ENCODE data around the gene NACC2. TPM values are rescaled to one million over a fixed set of nuclear protein-coding genes. Genes with fewer than 3 reads are reported as not detected.
A peak's percentile ranks its signal among the peaks of the same experiment; 100 is the strongest.

Gene NACC2
- total and polyA plus RNA-seq, 9 donors = 6.8 to 11.7 (median 9.3) TPM

DNA sequence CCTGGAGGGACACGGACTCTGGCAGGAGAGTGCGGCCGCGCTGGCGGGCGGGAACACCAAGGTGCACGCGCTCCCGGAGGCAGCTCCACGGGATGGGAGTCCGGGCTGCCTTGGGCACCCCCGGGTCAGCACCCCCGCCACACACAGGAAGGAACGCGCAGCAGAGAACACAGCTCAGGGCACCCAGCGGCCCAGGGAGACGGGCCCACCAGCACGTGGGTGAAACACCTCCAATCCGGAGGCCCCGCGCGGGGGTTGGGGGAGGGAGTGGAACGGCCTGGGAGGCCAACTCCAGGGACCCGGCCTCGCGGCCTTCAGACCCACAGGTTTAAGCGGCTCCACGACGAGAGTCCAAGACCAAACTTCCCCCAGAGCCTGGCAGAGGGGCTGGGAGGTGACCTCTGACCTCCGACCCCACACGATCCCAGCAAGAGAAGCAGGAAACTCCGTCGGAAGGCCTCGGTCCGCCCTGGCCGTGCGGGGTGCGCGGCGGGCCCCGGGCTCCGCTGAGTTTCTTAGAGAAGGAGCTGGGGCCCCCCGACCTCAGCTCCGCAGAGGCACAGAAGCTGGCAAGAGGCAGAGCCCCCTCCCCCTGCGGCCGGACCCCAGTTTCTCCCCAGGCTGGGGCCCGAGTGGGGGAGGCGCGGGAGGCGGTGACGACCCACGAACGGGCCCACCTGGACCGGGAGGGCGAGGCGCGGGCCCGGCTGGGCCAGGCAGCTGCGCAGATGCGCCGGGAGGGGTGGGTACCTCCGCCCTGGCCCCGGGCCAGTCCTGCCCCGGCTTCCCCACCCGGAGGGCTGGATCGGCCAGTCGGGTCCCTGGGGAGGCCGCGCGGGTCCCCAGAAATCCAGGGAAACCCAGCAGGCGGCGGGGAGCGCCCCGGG lies 851 bp downstream of the NACC2 start:
- peaks cover 11% of the 10 kb centered on the region for H3K27me3 ChIP-seq (ENCODE audit: control insufficient read depth, insufficient read depth, low read length)
- H3K4me1 ChIP-seq (ENCODE audit: control insufficient read depth, insufficient read depth, low read length) = peaks cover 62% of the 10 kb centered on the region
- WGBS (ENCODE audit: insufficient coverage) = 4% methylated on average over 62 of the region's 74 CpGs
- H3K36me3 ChIP-seq (ENCODE audit: control insufficient read depth, insufficient read depth, low read length) = peaks cover 6% of the 10 kb centered on the region
- H3K27ac ChIP-seq (ENCODE audit: low read length) = peak overlapping the region; percentile 85
- H3K9me3 ChIP-seq (replicated peaks; ENCODE audit: control insufficient read depth, low read depth, low read length) = no peaks in the 10 kb centered on the region
- H3K4me3 ChIP-seq (ENCODE audit: low read length) = peak overlapping the region; percentile 62
- DNase-seq = peak; percentile 66

DNA sequence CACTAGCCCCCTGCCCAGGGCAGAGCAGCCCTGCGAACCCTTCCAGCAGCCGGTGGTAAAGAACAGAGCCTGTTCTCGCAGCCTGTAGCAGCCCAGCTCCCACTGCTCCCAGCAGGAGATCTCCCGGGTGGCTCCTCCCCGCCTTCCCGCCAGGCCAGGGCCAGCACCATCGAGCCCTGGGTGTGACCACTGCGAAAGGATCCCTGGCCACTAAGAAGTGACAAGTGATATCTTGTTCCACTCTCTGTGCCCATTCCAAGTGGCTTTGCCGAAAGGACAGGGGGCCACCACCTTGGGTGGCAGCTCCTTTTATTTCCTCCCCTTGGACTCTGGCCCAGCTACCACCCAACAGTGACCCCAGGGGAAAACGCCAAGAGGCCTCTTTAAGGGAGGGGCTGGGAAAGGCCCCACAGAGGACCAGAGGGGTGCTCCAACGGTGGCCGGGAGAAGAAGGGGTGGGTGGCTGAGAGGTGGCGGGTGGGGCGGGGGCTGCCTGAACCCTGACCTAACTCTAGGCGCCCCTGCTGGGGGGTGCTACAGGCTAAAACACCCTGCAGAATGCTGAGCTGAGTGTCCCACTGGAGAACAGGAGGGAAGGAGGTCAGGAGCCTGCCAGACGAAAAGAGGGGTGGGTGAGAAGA lies 1.6 kb downstream of the NACC2 start:
- 57% methylated on average over 11 of the region's 16 CpGs for WGBS (ENCODE audit: insufficient coverage)
- H3K27ac ChIP-seq (ENCODE audit: low read length) = peak overlapping the region; percentile 85
- no peaks in the 10 kb centered on the region for H3K9me3 ChIP-seq (replicated peaks; ENCODE audit: control insufficient read depth, low read depth, low read length)
- peaks cover 60% of the 10 kb centered on the region for H3K4me1 ChIP-seq (ENCODE audit: control insufficient read depth, insufficient read depth, low read length)
- peaks cover 5% of the 10 kb centered on the region for H3K27me3 ChIP-seq (ENCODE audit: control insufficient read depth, insufficient read depth, low read length)
- peak overlapping the region; percentile 62 for H3K4me3 ChIP-seq (ENCODE audit: low read length)
- H3K36me3 ChIP-seq (ENCODE audit: control insufficient read depth, insufficient read depth, low read length) = peaks cover 6% of the 10 kb centered on the region
- no peak for DNase-seq

DNA sequence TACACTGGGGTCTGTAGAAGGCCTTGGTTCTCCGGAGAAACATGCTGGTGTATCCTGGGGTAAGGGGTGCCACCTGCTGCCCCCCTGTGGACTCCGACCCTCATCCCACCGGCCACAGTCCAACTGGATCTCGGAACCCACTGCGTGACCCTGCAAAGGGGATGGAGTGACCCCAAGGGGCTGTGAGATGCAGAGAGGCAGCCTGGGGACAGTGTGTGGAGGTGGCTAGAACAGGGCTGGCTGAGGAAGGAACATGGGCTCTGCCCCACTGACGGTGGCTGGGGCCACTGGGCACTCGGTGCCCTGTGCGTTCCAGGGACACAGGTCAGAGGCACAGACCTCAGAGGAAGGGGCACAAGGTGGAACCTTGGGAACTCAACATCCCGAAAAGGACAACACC lies 2.3 kb downstream of the NACC2 start:
- no peaks in the 10 kb centered on the region for H3K9me3 ChIP-seq (replicated peaks; ENCODE audit: control insufficient read depth, low read depth, low read length)
- WGBS (ENCODE audit: insufficient coverage) = 78% methylated on average over 8 of the region's 9 CpGs
- peak overlapping the region; percentile 85 for H3K27ac ChIP-seq (ENCODE audit: low read length)
- peaks cover 6% of the 10 kb centered on the region for H3K36me3 ChIP-seq (ENCODE audit: control insufficient read depth, insufficient read depth, low read length)
- peaks cover 3% of the 10 kb centered on the region for H3K27me3 ChIP-seq (ENCODE audit: control insufficient read depth, insufficient read depth, low read length)
- H3K4me1 ChIP-seq (ENCODE audit: control insufficient read depth, insufficient read depth, low read length) = peaks cover 66% of the 10 kb centered on the region
- no peak overlapping the region for H3K4me3 ChIP-seq (ENCODE audit: low read length)
- DNase-seq = no peak

DNA sequence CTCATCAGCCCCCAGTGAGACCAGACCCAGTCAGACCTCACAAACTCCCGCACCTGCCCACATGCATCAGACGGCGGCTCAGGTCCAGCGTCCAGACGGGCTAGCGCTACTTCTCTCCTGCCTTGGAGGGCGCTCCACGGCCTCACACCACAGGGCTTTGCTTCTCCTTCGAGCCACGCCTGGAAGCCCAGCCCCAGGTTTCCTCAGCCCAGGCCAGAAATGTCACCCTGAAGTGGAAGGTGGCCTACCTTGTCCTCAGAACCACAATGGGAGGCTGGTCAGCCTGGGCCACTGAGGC lies 2.8 kb downstream of the NACC2 start:
- Histone ChIP-seq H3K27me3 (ENCODE audit: control insufficient read depth, insufficient read depth, low read length) (no peaks in the 10 kb centered on the region), H3K4me3 (ENCODE audit: low read length) (no peak overlapping the region), H3K9me3 (replicated peaks; ENCODE audit: control insufficient read depth, low read depth, low read length) (no peaks in the 10 kb centered on the region), H3K27ac (ENCODE audit: low read length) (peak overlapping the region; percentile 85), H3K36me3 (ENCODE audit: control insufficient read depth, insufficient read depth, low read length) (peaks cover 6% of the 10 kb centered on the region), H3K4me1 (ENCODE audit: control insufficient read depth, insufficient read depth, low read length) (peaks cover 69% of the 10 kb centered on the region)
- DNase-seq = no peak
- 80% methylated on average over 10 of the region's 10 CpGs for WGBS (ENCODE audit: insufficient coverage)

DNA sequence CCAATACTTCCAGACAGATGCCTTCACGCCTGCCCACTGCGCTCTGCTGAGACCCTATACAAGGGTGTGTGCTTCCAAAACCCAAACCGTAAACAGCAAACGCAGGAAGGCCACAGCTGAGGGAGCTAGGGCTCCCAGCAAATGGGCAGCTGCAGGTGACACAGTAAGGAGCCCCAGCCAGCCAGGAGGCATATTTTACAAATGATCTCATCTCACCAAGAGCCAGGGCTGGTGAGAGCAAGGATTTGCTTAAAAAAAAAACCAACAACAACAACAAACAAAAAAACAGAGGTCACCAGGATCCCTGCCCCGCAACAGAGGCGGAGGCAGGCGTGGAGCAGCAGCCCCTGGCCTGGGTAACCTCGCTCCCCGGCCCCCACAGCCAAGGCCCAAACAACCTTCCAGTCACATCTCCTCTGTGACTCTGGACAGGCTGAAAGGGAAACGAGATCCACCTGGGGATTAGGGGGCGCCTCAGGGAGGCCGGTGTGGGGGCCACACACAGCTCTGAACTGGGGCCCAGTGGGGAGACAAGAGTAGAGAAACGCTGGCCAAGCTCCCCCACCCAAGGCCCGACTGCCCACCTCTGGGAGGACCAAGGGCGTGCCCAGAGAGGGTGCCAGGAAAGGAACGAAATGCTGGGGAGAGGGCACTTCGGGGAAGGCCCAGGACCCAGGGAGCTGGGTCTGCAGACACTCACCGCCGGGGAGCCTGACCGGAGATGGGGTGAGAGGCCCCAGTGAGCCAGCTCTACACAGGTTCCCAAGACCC lies 3.3 kb downstream of the NACC2 start:
- peak overlapping the region; percentile 85 for H3K27ac ChIP-seq (ENCODE audit: low read length)
- WGBS (ENCODE audit: insufficient coverage) = 75% methylated on average over 13 of the region's 20 CpGs
- peaks cover 6% of the 10 kb centered on the region for H3K36me3 ChIP-seq (ENCODE audit: control insufficient read depth, insufficient read depth, low read length)
- no peaks in the 10 kb centered on the region for H3K9me3 ChIP-seq (replicated peaks; ENCODE audit: control insufficient read depth, low read depth, low read length)
- H3K4me3 ChIP-seq (ENCODE audit: low read length) = no peak overlapping the region
- DNase-seq = peak; percentile 67
- no peaks in the 10 kb centered on the region for H3K27me3 ChIP-seq (ENCODE audit: control insufficient read depth, insufficient read depth, low read length)
- peaks cover 74% of the 10 kb centered on the region for H3K4me1 ChIP-seq (ENCODE audit: control insufficient read depth, insufficient read depth, low read length)

DNA sequence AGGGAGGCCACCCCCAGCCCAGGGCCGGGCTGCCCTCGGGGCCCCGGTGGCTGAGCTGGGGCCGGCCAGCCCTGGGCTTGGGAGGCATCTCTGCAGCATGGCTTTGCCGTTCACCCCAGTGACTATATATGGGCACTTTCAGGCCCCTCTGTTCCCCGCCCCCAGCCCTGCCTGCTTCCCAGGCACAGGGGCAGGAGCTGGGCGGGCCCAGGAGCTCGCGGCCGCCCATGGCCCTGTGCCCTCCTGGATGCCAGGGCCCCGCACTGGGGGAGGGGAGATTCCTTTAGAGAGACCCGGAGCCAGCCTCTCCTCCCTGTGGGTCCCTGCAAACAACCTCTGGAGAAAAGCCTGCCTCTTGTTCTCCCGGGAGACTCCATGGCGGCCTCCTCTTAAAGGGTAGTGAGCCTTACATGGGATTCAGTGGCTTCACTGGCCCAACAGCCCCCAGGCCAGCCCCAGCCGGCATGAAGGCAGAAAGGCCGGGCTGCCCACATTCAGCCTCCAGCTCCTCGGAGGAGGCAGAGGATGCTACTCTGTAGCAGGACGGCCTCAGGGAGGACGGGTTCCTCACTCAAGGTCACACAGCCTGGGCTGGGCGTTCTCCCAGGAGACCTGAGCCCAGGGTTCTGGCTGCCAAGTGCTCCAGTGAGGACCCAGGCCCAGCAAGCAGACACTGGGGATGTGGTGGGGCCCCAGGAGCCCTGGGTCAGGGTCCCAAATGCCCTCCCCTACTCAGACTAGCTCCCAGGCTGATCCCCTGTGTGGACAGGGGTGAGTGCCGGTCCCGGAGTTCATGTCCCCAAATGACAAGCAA lies 4.1 kb downstream of the NACC2 start:
- DNase-seq = no peak
- Histone ChIP-seq H3K4me3 (ENCODE audit: low read length) (no peak overlapping the region), H3K9me3 (replicated peaks; ENCODE audit: control insufficient read depth, low read depth, low read length) (no peaks in the 10 kb centered on the region), H3K4me1 (ENCODE audit: control insufficient read depth, insufficient read depth, low read length) (peaks cover 78% of the 10 kb centered on the region), H3K27ac (ENCODE audit: low read length) (peak overlapping the region; percentile 85), H3K36me3 (ENCODE audit: control insufficient read depth, insufficient read depth, low read length) (peaks cover 6% of the 10 kb centered on the region), H3K27me3 (ENCODE audit: control insufficient read depth, insufficient read depth, low read length) (no peaks in the 10 kb centered on the region)
- WGBS (ENCODE audit: insufficient coverage) = 78% methylated on average over 10 of the region's 22 CpGs

DNA sequence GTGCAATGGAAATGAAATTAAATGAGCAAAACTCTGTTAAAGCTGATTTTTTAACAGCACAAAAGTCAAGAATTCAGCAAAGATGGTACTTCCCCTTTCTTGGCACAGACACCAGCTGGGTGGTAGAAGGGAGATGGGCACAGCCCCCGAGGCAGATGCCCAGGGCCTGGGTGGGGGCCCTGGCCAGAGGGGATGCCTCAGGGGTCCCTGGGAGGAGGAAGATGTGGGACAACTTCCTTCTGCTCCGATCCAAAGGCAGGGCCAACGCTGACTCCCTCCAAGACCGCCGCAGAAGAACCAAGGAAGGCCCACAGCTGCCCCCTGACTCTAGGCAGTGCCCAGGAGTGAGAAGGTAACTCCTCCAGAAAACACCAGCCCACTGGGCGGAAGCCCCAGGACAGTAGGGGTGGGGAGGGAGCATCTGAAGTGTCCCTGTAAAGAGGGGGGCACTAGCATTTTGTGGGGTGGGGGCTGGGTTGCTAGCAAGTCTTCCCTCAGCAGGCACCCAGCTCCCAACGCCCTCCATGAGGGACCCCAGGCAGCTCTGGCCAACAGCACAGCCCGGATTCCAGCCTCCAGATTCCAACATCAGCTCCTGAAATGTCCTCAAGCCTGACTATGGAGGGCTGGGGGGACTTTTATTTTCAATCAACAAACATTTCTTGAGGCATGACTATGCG lies 4.9 kb downstream of the NACC2 start:
- no peaks in the 10 kb centered on the region for H3K27me3 ChIP-seq (ENCODE audit: control insufficient read depth, insufficient read depth, low read length)
- no peaks in the 10 kb centered on the region for H3K9me3 ChIP-seq (replicated peaks; ENCODE audit: control insufficient read depth, low read depth, low read length)
- H3K36me3 ChIP-seq (ENCODE audit: control insufficient read depth, insufficient read depth, low read length) = peaks cover 6% of the 10 kb centered on the region
- peaks cover 81% of the 10 kb centered on the region for H3K4me1 ChIP-seq (ENCODE audit: control insufficient read depth, insufficient read depth, low read length)
- WGBS (ENCODE audit: insufficient coverage) = 96% methylated on average over 4 of the region's 9 CpGs
- peak; percentile 12 for DNase-seq
- H3K27ac ChIP-seq (ENCODE audit: low read length) = peak overlapping the region; percentile 38
- H3K4me3 ChIP-seq (ENCODE audit: low read length) = no peak overlapping the region

DNA sequence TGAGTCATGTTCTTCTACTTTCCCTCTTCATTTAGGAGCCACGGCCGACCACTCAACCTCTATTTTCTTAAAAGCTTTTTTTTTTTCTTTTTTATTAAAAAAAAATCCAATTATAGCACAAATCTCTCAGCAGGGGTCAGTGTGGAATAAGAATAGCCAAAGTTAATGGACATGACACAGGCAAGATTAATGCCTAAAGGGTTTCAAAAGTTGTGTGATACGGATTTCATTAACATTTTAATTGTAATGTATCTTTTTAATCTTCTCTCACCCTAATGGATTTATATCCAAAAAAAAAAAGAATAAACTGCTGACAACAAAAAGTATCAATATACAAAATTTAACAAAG lies 5.4 kb downstream of the NACC2 start:
- no CpG with 5 or more reads among the region's 3 CpGs for WGBS (ENCODE audit: insufficient coverage)
- DNase-seq = peak; percentile 63
- H3K9me3 ChIP-seq (replicated peaks; ENCODE audit: control insufficient read depth, low read depth, low read length) = no peaks in the 10 kb centered on the region
- H3K27ac ChIP-seq (ENCODE audit: low read length) = no peak overlapping the region
- H3K4me3 ChIP-seq (ENCODE audit: low read length) = no peak overlapping the region
- peaks cover 81% of the 10 kb centered on the region for H3K4me1 ChIP-seq (ENCODE audit: control insufficient read depth, insufficient read depth, low read length)
- peaks cover 6% of the 10 kb centered on the region for H3K36me3 ChIP-seq (ENCODE audit: control insufficient read depth, insufficient read depth, low read length)
- H3K27me3 ChIP-seq (ENCODE audit: control insufficient read depth, insufficient read depth, low read length) = no peaks in the 10 kb centered on the region

DNA sequence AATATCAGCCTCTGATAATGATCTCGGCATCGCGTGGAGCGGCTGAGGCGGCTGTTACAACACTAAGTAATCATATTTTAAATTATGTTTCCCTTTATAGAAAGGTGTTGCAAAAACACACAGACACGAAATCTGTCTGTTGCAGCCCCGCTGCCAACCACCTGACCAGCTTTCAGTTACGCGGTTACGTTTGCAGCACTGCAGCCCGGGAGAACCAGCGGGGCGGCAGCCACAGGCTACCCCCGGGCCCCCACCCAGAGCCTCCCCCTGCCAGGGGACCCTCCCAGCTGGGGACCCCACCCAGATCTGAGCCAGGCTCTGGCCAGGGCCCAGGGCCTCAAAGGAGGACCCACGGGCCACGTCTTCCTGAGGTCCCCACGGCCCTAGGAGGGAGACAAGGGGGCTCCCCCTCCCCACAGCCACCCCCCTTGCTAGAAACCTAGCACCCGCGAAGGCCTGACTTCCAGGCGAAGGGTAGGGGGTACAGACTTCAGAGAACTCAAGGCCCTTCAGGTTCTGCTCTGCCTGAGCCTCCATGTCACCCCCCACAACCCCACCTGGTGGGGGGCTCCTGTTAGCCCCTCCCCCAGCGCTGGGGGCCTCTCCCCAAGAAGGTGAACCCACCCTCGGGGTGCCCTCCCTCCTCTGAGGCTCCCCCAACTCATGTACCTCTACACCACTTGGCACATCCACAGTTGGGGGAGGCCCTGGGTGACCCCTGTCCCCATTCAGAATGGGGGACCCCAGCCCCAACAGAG lies 6.0 kb downstream of the NACC2 start:
- Histone ChIP-seq H3K27ac (ENCODE audit: low read length) (no peak overlapping the region), H3K27me3 (ENCODE audit: control insufficient read depth, insufficient read depth, low read length) (no peaks in the 10 kb centered on the region), H3K4me1 (ENCODE audit: control insufficient read depth, insufficient read depth, low read length) (peaks cover 78% of the 10 kb centered on the region), H3K9me3 (replicated peaks; ENCODE audit: control insufficient read depth, low read depth, low read length) (no peaks in the 10 kb centered on the region), H3K36me3 (ENCODE audit: control insufficient read depth, insufficient read depth, low read length) (peaks cover 6% of the 10 kb centered on the region), H3K4me3 (ENCODE audit: low read length) (no peak overlapping the region)
- 56% methylated on average over 2 of the region's 22 CpGs for WGBS (ENCODE audit: insufficient coverage)
- DNase-seq = no peak
